Activated CD8-positive, alpha-beta memory T cell treated with anti-CD3 and anti-CD28 coated beads, Interleukin-2, amount 50 U/mL, for 1 hour (primary cell): ENCODE results near the gene BFSP2.

Experiments used
- DNase-seq: peaks from one replicate; pipeline ENCODE4 v3.0.0-alpha.2; 2020; ENCODE audit errors: extremely low read depth

Gene BFSP2

GRCh38 chr3:133383741-133384140 lies 16.1 kb upstream of the BFSP2 start:
- DNase-seq = no peak

DNA sequence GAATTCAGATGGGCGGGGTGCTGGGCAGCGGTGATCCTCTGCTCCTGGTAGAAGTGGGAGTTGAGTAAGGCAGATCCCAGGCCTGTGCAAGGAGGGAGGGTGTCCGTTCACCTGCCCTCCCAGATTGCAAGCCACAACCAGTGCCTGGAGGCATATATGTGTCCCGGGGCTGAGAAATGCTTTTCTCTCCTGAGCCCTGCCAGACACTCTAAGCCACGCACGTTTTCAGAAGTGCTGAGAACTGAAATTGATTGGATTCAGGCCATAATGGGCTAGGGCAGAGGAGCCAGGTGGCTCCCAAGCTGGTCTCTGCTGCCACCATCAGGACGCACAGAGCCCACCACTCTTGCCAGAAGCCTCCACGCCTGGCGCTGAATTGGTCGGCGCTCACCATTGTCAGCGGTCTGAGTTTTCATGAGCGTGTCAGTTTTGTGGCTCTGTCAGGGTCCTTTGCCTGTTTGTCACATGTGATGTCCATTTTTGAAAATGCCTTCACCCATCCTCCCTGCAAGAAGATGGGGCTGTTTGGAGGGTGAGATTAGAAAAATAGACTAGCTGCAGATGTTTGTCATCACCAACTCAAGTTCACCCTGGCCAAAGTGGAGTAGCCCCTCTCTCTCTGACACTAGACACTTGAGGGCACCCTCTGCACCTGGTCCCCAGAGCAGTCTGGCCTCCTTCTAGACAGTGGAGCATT lies 15.4 kb upstream of the BFSP2 start:
- DNase-seq = no peak

DNA sequence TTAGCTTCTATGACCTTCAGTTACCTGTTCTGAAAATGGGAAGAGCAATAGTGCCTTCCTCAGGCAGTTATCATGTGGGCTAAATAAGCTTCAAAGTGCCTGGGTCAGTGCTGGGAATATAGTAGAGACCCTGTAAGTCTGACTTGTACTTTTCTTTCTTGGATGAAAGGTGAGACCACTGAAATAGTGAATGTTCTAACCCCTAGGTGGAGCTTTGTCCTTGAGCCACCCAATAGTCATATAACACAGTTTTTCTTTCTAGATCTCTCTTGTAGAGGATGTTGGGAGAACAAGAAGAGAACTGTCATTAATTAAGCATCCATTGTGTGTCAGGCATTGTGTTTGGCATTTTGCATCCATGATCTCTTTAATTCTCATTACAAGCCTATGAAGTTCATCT lies 13.0 kb upstream of the BFSP2 start:
- no peak for DNase-seq

GRCh38 chr3:133387341-133387740 lies 12.5 kb upstream of the BFSP2 start:
- no peak for DNase-seq

DNA sequence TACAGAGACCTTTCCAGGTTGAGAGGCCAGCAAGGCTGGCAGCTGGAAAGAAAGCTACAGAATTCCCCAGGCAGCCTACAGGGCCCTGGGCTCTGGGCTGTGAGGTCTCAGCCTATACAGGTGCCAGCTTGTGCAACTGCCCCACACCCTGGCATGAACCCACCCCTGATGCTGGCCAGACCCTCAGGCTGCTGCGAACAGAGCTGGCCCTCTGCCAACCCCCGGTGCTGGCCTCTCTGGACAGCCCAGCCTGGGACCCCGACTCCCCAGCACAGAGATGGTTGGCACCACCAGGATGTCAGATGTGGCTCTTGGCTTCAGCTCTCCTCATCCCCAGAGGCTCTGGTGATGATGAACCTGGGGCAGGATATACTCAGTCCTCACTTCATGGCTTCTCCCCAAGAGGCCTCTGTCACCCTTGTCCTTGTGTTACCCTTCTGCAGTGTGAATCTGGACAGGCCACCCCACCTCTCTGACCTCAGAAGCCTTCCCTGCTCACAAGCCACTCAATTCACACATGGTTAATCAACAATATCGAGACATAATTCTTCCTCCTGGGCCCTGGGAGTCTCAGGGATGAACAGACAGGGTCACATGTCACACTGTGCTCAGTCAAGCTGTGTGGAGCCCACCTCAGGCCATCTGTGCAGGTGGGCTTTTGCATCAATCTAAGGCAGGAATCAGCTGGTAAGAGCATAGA lies 11.0 kb upstream of the BFSP2 start:
- DNase-seq = no peak

- no peak for DNase-seq
These were observed 9.1 kb upstream of the BFSP2 start for GRCh38 chr3:133390715-133391114.

GRCh38 chr3:133393204-133393603 lies 6.7 kb upstream of the BFSP2 start:
- DNase-seq = no peak

GRCh38 chr3:133393691-133394474 lies 6.0 kb upstream of the BFSP2 start:
- DNase-seq = no peak

DNA sequence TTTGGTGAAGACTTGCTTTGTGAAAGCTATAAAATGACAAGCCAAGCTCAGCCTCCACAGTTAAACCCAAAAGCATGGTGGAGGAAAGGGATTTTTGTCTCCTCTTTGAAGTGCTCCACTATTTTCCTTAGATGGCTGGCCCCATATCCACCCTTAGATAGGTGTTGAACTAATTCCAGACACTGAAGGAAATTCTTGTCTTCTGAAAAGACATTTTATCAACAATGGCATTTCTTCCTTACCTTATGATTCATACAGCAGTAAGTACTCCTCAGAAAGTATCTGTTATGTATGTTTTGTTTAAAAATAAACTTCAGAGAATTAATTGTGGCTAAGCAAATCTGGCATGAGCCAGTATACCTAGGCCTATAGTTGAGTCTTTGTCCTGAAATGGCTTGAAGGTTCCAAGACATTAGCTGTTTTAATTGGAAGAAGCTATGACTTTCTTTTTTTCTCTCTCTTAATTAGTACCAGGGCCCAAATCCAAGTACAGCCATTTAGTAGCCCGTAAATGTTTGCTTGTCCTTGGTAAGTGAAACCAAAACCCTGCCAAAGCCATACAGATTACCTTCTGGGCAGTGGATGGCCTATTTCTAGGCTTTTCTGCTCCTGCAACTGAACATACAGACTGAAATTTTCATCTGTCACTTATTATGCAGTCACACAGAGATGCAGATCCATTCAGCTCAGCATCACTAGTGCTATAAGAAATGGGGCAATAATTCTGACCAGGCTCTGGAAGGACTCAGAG lies 5.1 kb upstream of the BFSP2 start:
- no peak for DNase-seq

DNA sequence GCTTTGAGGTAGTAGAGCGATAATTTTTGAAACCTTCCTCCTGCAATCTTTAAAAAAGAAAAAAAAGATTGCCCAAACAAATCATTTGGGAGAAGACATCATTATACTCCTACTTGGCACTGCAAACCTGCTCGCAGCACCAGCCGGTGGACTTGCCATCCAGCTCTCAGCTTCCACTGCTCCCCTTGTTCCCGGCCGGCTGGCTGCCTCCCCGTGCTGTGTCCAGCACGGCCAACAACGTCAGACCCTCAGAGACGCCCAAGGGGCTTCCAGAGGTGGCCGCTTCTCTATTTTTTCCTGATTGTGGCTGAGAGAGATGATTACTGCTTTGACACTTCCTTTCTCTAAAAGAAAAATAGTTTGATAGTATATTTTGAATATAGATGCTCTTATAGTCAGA lies 3.0 kb upstream of the BFSP2 start:
- no peak for DNase-seq

DNA sequence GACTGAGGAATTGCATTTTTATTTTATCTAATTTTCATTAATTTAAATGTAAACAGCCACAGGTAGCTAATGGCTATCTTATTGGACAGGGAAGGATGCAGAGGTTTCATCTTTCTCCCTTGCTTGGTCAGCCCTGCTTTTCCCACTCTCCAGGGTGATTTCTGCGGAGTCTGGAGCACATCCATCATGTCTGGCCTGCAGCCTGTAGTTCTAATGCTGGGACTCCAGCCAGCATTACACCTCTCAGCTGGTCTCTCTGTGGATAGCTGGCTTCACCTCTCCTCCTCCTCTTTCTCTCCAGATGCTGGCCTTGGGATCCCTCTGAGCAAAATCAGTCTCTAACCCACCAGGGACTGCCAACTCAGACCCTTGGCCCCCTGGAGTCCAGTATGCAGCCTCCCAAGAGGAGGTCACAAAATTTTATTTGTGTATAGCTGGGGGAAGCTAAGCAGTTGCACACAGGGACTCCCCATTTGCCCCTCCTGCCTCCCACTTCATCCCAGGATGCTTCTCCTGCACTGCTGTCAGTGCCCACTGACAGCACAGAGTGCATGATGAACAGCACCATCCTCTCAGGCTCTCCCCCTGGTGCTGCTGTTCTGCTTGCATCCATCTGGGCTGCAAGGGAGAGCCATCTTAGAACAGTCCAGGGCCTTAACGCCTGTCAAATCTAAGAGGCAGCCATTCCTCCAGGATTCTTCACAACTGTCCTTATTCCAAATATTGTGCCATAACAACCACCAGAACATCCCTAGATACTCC lies 1.7 kb downstream of the BFSP2 start:
- DNase-seq = no peak

- DNase-seq = no peak
These were observed 5.1 kb downstream of the BFSP2 start for GRCh38 chr3:133404920-133405319.

GRCh38 chr3:133408366-133408765 lies 8.5 kb downstream of the BFSP2 start:
- DNase-seq = no peak

GRCh38 chr3:133408961-133409360 lies 9.1 kb downstream of the BFSP2 start:
- no peak for DNase-seq

DNA sequence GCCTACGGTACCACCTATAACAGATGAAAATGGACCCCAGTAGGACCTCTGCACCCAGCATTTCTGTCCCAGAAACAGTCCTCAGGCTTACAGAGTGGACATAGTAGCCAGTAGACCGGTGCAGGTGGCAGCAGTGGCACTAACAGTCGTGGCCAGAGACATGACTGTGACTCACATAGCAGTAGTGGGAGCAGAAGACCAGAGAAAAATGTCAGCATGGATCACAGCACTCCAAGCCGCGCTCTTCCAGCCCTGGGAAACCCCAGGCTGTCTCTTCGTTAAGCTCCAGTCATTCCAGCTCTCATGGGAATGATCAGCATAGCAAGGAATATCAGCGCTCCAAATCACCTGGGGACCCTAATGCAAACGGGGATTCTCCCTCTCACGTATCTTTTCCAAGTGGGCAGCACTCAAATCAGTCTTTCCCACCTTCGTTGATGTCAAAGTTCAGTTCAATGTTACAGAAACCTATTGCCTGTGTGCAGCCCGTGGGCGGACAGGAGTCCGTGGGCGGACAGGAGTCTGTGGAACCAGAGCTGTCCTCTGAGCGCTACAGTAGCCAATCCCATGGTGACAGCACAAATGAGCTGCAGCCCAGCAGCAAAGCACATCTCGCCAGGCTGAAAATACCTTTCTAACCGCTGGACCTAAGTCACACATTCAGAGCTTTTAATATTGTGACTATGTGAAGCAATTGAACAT lies 10.5 kb downstream of the BFSP2 start:
- DNase-seq = no peak

GRCh38 chr3:133412183-133413132 lies 12.6 kb downstream of the BFSP2 start:
- no peak for DNase-seq

GRCh38 chr3:133413161-133414020 lies 13.5 kb downstream of the BFSP2 start:
- DNase-seq = no peak

- DNase-seq = no peak
These were observed 14.2 kb downstream of the BFSP2 start for GRCh38 chr3:133414021-133414392.

GRCh38 chr3:133418361-133418760 lies 18.5 kb downstream of the BFSP2 start:
- DNase-seq = no peak
